Stimulated activated CD8-positive, alpha-beta memory T cell treated with anti-CD3 and anti-CD28 coated beads, Interleukin-4, amount 100 ng/mL, for 24 hours (primary cell): ENCODE data around the gene EPHB1.

Experiments
- DNase-seq: peaks from one replicate; pipeline ENCODE4 v3.0.0-alpha.2; 2020; ENCODE audit warnings: low read depth

The EPHB1 gene

DNA sequence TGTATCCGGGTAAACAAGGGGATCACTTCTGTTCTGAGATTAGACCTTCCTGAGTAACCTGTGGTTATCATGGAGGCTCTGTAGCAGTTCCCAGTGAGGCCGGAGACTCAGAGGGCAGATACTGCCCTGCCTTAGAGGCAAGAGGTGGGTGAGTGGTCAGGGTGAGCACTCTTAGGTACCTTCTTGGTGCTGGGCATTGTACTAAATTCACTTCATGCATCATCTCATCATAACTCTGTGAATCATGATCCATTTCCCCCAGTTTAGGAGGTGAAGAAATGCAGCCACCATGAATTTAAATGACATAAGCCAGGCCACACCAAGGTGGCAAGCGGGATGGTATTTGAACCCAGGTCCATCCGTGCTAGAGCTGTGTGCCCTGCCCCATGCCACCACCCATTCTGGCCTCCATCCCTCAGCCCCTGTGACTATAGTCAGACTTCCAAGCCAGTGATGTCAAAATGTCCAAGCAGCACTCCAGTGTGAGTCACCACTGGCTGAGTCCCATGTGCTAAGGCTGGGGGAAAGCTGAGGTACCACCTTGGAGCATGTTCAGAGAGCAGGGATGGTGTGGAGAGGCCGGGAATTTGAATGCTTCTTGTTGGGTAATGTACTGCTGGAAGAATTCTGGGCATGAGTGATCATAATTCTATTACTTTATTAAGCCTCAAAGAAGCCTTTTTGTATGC, 88.8 kb downstream of the EPHB1 start:
- DNase-seq: no peak

DNA sequence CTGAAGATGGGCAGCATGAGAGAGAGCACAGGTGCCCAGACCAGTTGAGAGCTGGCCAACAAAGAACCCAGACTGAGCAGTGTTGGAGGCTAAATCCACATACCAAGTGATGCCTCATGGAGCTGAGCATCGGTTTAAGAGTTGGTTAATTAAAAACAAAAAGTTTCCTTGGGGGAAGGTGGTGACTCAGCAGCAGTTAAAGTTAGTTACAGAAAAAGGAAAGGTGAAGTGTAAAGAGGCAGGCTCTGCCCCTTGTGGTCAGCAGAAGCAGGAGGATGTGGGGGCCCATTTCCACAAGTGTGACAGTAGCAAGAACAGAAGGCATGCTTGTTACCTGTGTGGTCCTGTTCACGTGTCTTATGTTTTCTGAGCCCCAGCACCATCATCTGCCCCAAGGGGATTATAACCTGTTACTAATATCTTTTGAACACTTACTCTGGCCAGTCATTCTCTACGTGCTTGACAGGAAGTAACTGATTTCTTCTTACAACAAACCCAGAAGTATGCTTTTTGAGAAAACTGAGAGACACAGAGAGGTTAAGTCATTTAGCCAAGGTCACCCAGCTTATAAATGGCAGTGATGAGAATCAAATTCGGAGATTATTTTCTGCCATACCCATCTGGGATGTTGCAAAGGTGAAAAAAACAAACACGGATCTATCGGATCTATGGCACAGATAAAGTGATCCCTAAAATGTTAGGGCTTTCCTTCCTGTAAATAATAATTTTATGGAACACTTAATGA, 91.0 kb downstream of the EPHB1 start:
- no peak for DNase-seq

DNA sequence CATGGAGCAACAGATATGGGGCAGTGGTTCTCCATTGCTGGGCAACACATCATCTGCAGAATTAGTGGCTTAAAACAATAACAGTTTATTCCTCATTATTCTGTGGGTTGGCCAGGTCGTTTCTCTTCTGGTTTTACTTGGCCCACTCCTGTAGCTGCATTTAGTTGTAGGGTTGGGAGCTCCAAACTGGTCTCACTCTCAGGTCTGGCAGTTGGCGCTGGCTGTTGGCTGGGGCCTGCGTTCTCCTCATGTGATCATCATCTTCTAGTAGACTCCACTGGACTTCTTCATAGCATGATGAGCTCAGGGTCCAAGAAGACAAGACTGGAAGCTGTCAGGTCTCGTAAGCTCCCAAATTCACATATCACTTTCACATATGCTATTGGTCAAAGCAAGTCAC, 91.9 kb downstream of the EPHB1 start:
- no peak for DNase-seq

DNA sequence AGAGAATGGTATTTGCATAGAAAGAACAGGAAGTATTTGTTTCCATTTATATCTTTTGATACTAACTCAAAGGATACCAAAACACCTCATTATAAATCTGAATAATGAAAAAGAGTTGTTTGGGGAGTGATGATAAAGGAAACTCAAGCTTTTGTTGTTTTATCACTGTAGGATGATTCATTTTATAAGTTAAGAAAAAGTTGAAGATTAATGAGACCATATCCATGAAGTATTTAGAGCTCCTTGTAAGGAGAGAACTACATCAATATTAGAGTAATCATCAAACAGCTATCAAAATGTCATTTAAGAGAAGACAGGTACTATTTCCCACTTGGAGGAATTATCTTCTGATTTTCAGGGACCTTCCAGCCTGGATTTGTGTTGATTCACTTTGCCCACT, 92.5 kb downstream of the EPHB1 start:
- DNase-seq: no peak

DNA sequence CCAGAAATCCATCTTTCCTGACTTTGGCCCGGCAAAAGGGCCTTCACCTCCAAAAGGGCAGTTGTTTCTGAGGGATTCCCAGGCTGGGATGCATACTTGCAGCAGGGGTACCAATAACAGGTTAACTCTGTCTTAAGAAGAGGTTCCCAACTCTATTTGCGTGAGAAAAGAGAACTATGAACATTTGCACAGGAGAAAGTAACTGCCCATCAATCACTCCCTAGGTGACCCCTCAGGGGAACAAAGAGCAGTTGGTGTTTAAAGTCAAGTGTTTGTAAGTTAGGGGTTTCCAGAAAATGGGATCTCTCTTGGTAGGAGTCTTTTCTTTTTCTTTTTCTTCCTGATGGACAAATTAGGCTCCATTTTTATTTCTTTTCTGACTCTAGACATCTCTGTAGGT, 97.3 kb downstream of the EPHB1 start:
- no peak for DNase-seq

DNA sequence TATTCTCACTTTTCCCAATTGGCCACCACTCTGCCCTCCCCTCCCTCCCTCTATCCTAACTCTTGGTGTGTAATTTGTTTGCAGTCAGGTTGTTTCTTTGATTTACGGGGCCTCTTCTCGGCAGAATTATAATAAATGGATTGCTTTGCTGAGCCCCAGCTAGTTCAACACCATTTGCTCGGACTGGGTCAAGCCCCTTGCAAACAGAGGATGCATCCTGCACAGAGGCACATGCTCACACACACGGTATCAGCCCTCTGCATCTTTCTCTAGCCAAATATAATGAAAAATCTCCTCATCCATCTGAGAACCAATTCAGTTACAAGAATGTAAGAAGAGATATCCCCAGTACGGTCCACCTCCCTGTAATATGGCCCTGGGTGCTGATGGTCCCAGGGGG, 97.7 kb downstream of the EPHB1 start:
- no peak for DNase-seq

DNA sequence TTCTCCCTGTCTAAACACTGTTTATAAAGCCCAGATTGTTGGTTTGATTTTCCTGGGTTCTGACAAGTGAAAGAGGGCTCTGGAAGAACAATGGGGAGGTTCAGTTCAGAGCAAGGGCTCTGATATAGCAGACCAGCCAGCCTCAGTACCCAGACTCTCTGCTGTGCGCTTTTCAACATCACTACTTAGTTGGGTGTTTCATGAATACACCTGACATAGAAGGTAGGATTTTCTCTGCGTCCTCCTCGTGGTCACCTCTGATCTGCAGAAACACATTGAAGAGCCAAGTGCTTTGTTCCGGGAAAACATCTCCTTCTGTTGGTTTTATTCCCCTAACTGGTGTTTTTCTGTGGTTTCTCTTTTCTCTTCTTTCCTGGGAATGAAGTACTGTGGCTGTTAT, 99.5 kb downstream of the EPHB1 start:
- no peak for DNase-seq

DNA sequence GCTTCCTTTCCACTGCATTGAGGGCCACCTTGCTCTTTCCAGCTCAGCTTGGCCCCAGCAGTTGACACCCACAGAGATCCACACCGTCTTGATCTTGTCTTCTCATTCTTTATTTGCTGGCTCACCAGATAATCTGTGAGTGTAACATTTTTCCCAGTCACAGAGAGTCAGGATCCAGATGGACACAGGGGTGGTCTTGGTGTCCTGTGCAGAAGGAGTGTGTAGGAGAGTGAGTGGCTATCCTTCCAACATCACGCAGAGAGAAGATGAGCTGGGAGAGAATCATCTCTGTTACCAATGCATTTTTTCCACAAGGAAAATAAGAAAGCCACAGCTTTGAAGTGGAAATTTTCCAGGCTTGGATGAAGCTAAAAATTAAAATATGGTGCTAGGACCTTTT, 100.1 kb downstream of the EPHB1 start:
- DNase-seq: no peak

DNA sequence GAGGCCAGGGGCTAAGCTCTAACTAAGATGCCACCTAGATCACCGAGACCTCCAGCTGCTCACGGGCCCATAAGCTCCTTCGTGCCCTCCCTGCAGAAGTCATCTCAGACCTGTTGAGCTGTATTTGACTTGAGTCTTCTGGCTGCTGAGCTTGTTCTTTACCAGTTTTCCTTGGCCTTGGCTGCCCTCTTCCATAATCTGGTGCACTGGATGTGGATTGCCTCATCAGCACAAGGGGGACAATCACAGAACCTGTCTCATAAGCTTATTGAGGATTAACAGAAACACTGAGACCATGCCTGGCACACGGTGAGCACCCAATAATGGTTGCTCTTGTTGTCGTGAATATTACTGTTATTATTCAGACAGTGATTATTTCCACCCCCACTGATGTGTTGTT, 101.1 kb downstream of the EPHB1 start:
- DNase-seq: no peak

DNA sequence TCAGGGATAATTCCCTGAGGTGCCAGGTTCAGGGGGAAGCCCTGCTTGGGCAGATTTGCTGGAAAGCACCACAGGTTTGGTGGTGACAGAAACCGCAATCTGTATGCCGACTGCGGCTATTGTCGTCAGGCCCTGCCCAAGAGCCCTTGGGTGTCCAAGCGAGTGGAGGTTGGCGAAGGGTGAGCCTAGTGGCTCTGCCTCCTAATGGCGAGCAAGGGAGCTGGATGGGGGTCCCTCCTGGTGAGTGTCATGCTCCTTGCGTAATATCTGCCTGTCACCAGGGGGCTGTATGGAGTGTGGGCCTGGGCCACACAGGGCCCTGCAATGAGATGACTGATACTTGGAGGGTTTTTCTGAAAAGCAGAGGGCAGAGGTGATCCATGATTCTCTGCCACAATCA, 101.6 kb downstream of the EPHB1 start:
- DNase-seq: no peak

DNA sequence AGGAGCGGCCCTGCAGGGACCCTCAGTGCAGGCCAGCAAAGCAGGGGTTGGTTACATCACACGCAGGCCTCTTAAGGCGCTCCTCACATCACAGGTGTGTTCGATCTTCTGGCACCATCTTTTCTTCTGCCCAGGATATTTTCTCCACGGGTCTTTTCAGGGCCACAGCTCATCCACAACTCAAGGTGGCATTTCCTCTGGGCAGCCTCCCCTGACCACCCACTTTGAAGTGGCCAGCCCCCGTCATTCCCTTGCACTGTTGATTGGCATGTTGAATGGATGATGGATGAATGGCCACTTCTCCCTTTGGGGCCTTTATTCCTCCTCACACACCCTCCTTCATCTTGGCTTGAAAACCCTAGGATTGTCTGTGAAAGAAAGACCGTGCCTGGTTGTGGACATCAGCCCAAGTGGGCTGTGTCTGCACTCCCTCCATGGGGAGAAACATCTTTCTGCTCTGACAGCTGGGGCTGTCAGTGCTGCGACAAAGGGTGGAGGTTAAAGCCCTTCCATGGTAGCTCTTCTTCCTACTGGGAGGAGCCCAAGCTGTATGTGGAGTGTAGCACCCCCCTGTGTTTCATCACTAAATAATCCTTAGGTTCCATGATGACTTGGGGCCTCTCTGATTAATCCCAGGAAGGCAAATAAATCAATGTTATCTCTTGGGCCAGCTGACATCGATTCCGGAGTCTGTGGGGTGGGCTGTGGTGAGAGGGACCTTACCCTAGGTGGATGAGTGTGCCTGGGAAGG, 102.5 kb downstream of the EPHB1 start:
- DNase-seq: no peak

DNA sequence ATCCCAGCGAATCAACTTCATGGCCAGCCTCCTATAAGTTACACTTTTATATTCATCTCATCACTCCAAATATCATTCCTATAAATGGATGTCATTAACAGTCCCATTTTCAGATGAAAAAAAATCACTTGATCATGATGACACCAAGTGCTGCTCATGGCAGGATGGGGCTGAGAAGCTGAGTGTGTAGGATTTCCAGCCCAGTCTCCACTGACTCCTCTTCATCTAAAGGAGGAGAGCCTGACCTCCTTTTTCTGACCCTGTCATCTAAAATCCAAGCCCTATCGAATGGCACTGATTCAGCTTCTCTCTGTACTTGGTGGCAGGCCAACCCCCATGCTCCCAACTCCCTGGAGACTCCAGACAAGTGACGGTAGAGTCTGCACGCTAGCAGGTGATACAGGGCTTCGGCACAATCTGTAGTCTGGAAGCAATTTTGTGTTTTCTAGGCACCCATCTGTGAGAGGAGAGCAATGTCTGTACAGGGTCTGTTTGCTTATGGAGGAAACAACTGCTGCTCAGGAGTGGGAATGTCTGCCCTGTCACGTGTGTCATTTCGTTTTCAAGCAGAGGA, 103.2 kb downstream of the EPHB1 start:
- DNase-seq: no peak

DNA sequence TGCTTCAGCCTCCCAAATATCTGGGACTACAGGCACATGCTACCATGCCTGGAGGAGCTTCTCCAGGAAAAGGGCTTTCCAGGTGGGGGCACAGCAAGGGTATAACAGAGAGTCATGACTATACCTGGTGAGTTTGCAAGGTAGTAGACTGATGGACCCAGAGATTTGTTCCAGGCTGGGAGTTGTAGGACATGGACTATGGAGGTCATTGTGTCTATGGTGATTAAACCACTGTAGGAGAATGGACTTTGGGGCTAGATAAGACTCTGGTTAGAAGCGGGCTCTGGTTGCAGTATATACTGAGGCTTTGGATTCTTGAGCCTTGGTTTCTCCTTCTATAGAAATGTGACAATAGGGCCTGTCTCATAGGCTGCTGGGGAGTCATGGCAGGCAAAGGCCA, 104.7 kb downstream of the EPHB1 start:
- no peak for DNase-seq

DNA sequence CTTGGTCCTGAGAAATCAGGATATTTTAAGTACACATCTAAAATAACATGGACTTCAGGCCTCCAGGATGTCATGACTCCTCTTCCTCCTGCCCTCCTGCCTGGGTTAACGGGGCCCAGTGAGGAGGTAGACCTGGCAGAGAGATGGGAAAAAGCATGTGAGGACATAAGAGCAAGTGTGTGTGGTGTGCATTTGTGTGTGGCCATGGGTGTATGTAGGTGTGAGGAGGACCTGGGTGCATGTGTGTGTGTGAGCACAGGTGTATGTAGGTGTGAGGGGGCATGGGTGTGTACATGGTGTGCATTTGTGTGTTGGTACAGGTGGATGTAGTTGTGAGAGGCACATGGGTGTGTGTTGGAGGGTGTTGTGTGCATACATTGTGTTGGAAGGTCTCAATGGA, 105.4 kb downstream of the EPHB1 start:
- no peak for DNase-seq

DNA sequence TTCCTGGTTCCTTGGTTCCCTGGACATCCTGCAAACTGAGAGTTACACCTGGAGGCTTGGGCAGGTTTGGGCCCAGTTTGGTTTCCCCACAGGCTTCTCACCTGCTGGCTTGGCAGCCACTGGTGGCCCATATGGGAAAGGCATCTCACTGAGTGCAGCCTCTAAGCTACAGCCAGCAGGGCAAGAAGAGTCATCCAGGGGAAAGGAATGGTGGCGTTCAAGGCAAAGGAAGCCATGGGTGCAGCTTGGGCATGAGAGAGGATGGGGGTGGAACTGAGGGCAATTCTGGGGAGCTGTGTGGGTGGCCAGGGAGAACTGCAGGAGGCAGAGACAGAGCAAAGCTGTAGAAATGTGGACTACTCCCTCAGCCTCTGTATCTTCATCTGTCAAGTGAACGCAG, 106.4 kb downstream of the EPHB1 start:
- no peak for DNase-seq

DNA sequence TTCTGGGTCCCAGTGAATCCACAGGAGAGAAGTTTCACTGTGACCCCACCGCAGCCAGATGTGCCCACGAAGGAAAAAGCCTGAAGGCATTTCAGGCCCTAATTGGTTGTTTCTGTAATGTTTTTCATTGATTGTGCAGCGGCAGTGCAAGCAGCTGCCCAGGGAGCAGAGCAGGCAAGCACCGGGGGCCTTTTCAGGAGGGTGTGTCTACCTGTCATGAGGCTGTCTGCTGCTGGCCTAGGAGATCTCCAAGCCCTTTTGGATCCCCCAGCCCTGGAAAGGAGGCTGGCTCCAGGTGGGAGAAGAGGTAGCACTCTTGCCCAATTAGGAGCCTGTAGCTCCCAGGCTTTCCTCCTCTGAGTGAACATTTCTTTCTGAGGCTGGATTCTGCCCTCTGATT, 108.8 kb downstream of the EPHB1 start:
- DNase-seq: no peak

DNA sequence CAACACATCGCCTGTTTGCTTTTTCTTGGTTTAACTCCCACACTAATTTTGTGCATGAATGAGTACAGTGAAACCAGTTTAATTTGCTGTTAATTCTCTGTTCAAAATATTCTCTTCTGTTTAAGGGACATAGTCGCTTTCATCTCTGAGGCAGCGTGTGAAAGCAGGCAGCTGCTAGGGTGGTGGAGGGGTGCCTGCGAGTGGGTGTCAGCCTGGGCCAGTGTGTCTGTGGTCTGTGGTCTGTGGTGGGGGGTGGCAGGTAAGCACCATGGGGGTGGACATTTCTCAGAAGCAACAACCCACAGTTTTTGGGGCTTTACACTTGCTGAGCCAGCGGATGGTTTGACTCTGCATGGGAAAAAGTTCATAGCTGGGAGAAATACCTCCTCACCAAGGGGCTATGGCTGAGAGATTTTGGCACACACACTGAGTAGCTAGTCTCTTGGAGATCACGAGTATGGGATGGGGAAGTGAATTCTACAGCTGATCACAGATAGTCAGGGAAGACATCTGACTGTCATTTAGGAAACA, 109.2 kb downstream of the EPHB1 start:
- peak; percentile 6 for DNase-seq

DNA sequence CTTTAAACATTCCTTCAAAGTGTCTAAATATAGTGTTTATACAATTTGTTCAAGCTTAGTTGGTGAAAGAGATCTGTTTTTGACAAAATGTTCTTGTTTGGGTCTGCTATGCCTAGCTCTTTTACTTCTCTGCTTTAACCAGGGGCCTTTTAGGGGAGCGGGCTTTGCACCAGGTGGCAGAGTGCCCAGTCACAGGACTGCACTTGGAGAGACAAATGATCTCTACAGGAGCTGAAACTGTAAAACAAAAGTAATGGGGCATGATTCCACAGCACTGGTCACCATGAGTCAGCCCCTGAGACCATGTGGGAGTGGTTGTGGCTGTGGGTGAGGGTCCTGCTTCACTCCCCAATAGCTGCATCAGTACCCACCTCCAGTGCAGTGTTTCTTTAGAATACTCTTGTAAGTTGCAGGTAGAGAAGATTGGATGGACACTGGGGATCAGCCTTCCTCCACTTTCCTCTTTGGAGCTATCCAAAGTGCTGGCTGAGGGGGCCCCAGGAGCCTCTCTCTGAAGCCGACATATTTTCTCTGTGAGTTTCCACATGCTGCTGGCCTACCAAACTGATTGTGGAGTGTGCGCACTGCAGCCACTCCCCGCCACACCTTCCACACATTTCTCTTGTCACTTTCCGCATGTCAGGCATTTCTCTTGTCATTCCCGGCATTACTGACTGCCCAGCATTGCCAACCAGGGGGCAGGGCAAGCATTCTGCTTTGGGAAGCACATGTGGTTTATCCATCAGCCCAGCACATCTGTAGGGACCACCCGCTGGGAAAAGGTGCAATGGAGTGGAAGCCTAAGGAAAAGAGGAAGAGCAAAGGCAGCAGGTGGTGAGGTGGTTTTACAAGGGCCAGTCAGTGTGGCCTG, 110.0 kb downstream of the EPHB1 start:
- no peak for DNase-seq

DNA sequence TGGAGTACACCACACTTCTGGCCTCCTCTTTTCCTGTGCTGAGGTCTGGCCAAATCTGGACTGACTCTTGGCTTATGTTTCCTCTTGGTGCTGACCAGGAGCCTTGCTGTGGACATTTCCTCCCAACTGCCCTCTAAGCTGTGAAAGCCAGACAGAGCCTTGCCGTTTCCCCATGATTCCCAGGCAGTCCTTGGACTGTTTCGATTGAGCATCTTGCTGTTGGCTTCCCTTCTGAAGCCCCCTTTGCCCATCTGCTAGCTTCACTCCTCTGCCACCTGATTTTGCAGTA, 110.5 kb downstream of the EPHB1 start:
- DNase-seq: no peak

DNA sequence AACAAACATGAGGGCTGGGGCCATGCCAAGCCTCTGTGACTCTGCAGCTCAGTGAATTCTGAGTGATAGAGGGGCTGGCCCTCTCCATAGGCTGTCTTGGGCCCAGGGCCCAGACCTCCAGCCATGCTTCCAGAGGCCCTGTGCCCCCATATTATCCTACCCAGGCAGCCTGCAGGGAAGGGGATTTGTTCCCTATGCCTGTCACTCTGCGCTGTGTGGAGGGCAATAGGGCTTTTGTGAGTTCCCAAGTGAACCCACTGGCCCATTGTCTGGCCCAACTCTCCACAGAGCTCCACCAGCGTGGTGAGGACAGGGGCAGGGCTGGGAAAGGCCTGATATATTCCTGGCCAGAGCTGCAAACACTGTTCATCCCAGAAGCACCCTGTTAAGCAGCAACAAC, 113.2 kb downstream of the EPHB1 start:
- DNase-seq: no peak

DNA sequence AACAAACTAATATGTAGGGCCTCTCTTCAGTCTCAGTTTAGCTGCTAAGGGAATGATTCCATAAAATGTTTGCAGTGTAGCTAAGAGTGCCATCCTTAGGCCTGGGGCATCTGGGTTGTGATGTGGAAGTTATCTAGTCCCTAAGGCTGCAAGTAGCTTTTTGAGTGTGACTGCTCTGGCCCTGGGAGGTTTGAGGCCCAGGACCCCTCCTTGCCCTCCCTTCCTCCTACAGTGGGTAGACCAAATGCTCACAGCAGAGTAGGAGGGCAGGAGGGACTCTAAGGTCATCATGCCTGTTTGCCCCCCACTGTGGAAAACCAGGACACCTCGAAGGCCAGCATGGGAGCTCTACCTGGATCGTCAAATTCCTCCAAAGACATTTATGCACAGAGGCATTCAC, 115.0 kb downstream of the EPHB1 start:
- no peak for DNase-seq
